Measurements from ENCODE around the gene UBE4B. TPM values are rescaled to one million over a fixed set of nuclear protein-coding genes. Genes with fewer than 3 reads are reported as not detected.

UBE4B gene
- total and polyA plus RNA-seq, 9 of the 15 experiments (the other 6 are each of a cell fraction or from before 2014, with no cell fraction given): 11.7 to 73.7 (median 40.1) TPM

DNA sequence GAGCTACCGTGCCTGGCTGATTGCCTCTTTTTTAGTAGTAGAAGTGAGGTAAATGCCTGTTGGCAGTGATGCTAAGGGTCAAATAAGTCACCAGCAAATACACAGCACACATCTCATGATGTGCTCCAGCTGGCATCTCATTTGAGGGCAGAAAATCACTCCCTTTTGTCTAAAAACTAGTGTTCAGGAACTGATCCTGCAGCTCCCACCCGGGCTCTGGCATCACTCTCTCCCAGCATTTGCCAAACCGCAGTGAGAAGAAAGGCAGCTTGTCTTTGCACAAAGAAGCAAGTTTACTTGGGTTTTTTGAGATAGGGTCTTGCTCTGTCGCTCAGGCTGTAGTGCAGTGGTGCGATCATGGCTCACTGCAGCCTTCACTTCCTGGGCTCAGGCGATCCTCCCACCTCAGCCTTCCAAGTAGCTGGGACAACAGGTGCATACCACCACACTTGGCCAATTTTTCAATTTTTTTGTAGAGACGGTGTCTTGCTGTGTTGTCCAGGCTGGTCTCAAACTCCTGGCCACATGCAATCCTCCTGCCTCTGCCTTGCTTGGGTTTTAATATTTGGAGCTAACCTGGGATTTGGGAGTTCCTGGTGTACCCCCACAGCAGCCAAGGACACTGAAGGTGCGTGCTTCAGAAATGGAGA lies 31.6 kb upstream of the UBE4B start:
- POLR2A ChIA-PET: interaction anchor here (0.6 to 1.1 kb wide), 4 partner anchors 8 to 76 kb away, joined by 3 to 11 read pairs (median 4); no protein-coding TSS in a partner anchor
- in situ Hi-C loops (cut with MboI): no loop called here
- intact Hi-C loops (cut with micrococcal nuclease): no loop called here
- no peaks in the 10 kb centered on the region for H3K36me3 ChIP-seq (ENCODE audit: control insufficient read depth, insufficient read depth, low read length)
- H3K4me2 ChIP-seq (ENCODE audit: insufficient read depth, low read length): no peak overlapping the region
- WGBS (ENCODE audit: insufficient coverage, low coverage, missing lambda C conversion rate): 6% methylated on average over 8 of the region's 8 CpGs
- H4K20me1 ChIP-seq (replicated peaks; ENCODE audit: control insufficient read depth, insufficient read depth, low read length): no peaks in the 10 kb centered on the region
- no peaks in the 10 kb centered on the region for H3K9me3 ChIP-seq (replicated peaks; ENCODE audit: control insufficient read depth, insufficient read depth, low read depth, low read length)
- H3K4me1 ChIP-seq (replicated peaks in 1 of 2; ENCODE audit: control insufficient read depth in 2 of 2, insufficient read depth in 2 of 2, low read length in 2 of 2): peaks cover 0 to 12% of the 10 kb centered on the region in 2 experiments; a peak in 1 of 5 replicates
- no peak overlapping the region for H3K9ac ChIP-seq (ENCODE audit: insufficient read depth in 1 of 2, low read depth in 2 of 2, low read length in 2 of 2)
- no peak for ATAC-seq
- H3K27ac ChIP-seq (ENCODE audit: extremely low read depth, low read depth, low read length): no peak overlapping the region
- H3K27me3 ChIP-seq (ENCODE audit: control insufficient read depth in 2 of 2, insufficient read depth in 2 of 2, low read length in 2 of 2): peaks cover 22 to 52% of the 10 kb centered on the region in 2 experiments
- H3K9me1 ChIP-seq (ENCODE audit: control insufficient read depth, insufficient read depth, low read length): no peaks in the 10 kb centered on the region
- no peak for FAIRE-seq
- H2AFZ ChIP-seq (ENCODE audit: low read depth, low read length): no peak overlapping the region
- CTCF ChIA-PET (ENCODE audit: low intra/inter-chr PET ratio): no interaction called here
- no peak overlapping the region for H3K4me3 ChIP-seq
- DNase-seq (ENCODE audit: extremely low read depth in 1 of 4, low spot score in 3 of 4): no peak
- H3K79me2 ChIP-seq (ENCODE audit: control insufficient read depth, insufficient read depth, low read length): no peaks in the 10 kb centered on the region
- no TSS peak for BruUV-seq (replicated peaks)
- peak; percentile 88 for TF ChIP-seq ZNF121 (CRISPR knock-in tag; conservative IDR thresholded peaks at IDR 0.05)
- TF ChIP-seq ZBTB7A (IDR thresholded peaks at IDR 0.05; ENCODE audit: borderline replicate concordance, control insufficient read depth, low read depth, low read length): no peak
- TF ChIP-seq, protein P1, sequence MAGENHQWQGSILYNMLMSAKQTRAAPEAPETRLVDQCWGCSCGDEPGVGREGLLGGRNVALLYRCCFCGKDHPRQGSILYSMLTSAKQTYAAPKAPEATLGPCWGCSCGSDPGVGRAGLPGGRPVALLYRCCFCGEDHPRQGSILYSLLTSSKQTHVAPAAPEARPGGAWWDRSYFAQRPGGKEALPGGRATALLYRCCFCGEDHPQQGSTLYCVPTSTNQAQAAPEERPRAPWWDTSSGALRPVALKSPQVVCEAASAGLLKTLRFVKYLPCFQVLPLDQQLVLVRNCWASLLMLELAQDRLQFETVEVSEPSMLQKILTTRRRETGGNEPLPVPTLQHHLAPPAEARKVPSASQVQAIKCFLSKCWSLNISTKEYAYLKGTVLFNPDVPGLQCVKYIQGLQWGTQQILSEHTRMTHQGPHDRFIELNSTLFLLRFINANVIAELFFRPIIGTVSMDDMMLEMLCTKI (IDR thresholded peaks at IDR 0.05; ENCODE audit: partially characterized antibody): no peak
- no peak for TF ChIP-seq ELF2 (CRISPR knock-in tag; IDR thresholded peaks at IDR 0.05)
- TF ChIP-seq CEBPB (tag; IDR thresholded peaks at IDR 0.05): no peak
- no peak for TF ChIP-seq NFATC3 (IDR thresholded peaks at IDR 0.05)
- no peak for TF ChIP-seq TGIF2 (CRISPR knock-in tag; IDR thresholded peaks at IDR 0.05)

Measured in K562 (cell line).